HL-60 (cell line): ENCODE results near the gene GRID2.

Source experiments
- DNase-seq, 2 experiments: peaks; one replicate each; pipeline ENCODE4 v3.0.0-alpha.2; 2010 to 2020; ENCODE audit warnings: low read depth in 1 of 2, low spot score in 1 of 2
- H3K27ac ChIP-seq: fragments of 250-450 bp; sonication (Bioruptor Pico); replicated peaks from 2 replicates; pipeline ENCODE4 v1.5.1; 2020; ENCODE audit warnings: mild to moderate bottlenecking, moderate library complexity
- H3K27me3 ChIP-seq: fragments of 250-450 bp; sonication (Bioruptor Pico); 2 replicates; pipeline ENCODE4 v1.5.1; 2021; ENCODE audit warnings: mild to moderate bottlenecking, moderate library complexity; ENCODE audit not compliant: insufficient read depth, poor library complexity, severe bottlenecking
- H3K4me3 ChIP-seq: replicated peaks from 2 replicates; pipeline ENCODE4 v1.5.1; 2011; ENCODE audit warnings: mild to moderate bottlenecking, control low read depth, low read length; ENCODE audit not compliant: insufficient read depth
- CTCF ChIP-seq: IDR thresholded peaks from one replicate; pipeline ENCODE4 v1.5.1; 2011; ENCODE audit warnings: low read length, control low read depth, inconsistent platforms; ENCODE audit not compliant: insufficient read depth
- GABPA ChIP-seq: IDR thresholded peaks from 2 replicates; pipeline ENCODE4 v1.6.1; 2012; ENCODE audit warnings: low read depth
- POLR2AphosphoS5 ChIP-seq: IDR thresholded peaks from 2 replicates; pipeline ENCODE4 v1.6.1; 2012; ENCODE audit warnings: low read depth
- REST ChIP-seq: IDR thresholded peaks from 2 replicates; pipeline ENCODE4 v1.6.1; 2012; ENCODE audit warnings: low read depth; ENCODE audit not compliant: insufficient replicate concordance
- SPI1 ChIP-seq: IDR thresholded peaks from 2 replicates; pipeline ENCODE4 v1.6.1; 2012; ENCODE audit warnings: low read depth, mild to moderate bottlenecking, borderline replicate concordance

The GRID2 gene

DNA sequence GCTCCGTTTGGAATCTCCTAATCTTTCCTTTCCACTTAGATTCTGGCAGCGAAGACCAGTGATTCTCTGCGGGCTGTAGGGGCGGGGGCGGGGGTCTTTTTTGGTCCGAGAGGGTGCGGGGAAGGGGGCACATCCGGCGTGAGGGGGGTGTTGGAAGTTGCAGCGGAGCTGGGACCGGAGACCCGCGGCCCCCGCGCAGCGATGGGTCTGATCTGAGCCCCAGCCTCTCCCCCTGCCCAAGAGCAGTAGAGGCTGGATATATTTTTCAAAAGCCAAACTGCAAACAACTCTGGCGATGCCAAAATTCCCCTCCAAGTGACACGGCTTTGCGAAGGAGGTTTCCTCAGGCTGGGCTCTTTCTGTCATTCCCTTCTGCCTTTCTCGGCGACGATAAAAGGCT, 355 bp downstream of the GRID2 start:
- H3K27ac ChIP-seq: no peak overlapping the region
- H3K4me3 ChIP-seq: no peak overlapping the region
- peaks cover 31% of the 10 kb centered on the region for H3K27me3 ChIP-seq
- TF ChIP-seq REST (no peak), SPI1 (no peak), POLR2AphosphoS5 (no peak), GABPA (no peak), CTCF (no peak)
- no peak for DNase-seq

DNA sequence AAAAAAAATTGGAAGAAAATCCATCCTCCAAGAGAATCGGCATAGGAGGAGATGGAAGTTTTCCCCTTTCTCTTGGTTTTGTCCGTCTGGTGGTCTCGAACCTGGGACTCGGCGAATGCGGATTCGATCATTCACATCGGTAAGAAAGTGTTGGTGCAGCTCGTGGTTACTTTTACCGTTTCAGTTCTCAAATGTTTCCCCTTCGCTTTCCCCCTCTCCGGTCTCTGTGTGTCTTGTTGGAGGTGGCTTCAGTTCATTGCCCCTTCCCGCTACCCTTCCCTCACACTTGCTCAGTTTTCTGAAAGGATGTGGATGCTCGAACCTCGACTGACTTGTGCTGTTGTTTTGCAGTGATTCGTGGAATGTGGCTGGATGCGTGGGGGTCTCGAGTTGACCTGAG, 840 bp downstream of the GRID2 start:
- Histone ChIP-seq H3K4me3 (no peak overlapping the region), H3K27ac (no peak overlapping the region), H3K27me3 (peaks cover 31% of the 10 kb centered on the region)
- TF ChIP-seq POLR2AphosphoS5 (no peak), GABPA (no peak), CTCF (no peak), REST (no peak), SPI1 (no peak)
- no peak for DNase-seq

- peak in 1 of 2 experiments; percentile 9 for DNase-seq
- TF ChIP-seq REST (no peak), GABPA (no peak), POLR2AphosphoS5 (no peak), CTCF (no peak), SPI1 (no peak)
- Histone ChIP-seq H3K27ac (no peak overlapping the region), H3K4me3 (no peak overlapping the region), H3K27me3 (peaks cover 31% of the 10 kb centered on the region)
Observed at GRCh38 chr4:92305148-92305877, 1.5 kb downstream of the GRID2 start.
